ENCODE data around the gene SYK. TPM values are rescaled to one million over a fixed set of nuclear protein-coding genes. Genes with fewer than 3 reads are reported as not detected.

SYK gene
- total RNA-seq, 6 experiments from 2014 or later, result 3.0 to 10.9 (median 3.7) TPM

DNA sequence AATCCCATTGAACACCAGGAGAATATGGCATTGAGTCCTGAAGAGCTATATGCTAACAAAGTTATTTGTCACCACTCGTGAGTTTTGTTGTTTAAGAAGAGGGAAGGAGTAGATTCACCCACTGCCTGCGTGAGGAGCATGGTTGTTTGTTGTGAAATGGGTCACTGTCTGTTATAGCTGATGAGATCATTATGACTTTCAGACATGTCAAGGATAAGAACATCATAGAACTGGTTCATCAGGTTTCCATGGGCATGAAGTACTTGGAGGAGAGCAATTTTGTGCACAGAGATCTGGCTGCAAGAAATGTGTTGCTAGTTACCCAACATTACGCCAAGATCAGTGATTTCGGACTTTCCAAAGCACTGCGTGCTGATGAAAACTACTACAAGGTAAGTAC is 76.9 kb downstream of the SYK start:
- TF ChIP-seq, protein P1, sequence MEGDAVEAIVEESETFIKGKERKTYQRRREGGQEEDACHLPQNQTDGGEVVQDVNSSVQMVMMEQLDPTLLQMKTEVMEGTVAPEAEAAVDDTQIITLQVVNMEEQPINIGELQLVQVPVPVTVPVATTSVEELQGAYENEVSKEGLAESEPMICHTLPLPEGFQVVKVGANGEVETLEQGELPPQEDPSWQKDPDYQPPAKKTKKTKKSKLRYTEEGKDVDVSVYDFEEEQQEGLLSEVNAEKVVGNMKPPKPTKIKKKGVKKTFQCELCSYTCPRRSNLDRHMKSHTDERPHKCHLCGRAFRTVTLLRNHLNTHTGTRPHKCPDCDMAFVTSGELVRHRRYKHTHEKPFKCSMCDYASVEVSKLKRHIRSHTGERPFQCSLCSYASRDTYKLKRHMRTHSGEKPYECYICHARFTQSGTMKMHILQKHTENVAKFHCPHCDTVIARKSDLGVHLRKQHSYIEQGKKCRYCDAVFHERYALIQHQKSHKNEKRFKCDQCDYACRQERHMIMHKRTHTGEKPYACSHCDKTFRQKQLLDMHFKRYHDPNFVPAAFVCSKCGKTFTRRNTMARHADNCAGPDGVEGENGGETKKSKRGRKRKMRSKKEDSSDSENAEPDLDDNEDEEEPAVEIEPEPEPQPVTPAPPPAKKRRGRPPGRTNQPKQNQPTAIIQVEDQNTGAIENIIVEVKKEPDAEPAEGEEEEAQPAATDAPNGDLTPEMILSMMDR (IDR thresholded peaks at IDR 0.05), result no peak
- no peak for TF ChIP-seq POLR2A (IDR thresholded peaks at IDR 0.05)
- H3K9me3 ChIP-seq, result no peaks in the 10 kb centered on the region
- no peaks in the 10 kb centered on the region for H3K36me3 ChIP-seq
- H3K4me3 ChIP-seq, result no peak overlapping the region
- H3K4me1 ChIP-seq, result no peaks in the 10 kb centered on the region
- intact Hi-C loops (cut with DNase I), result no loop called here
- H3K27ac ChIP-seq, result no peak overlapping the region
- H3K27me3 ChIP-seq, result no peaks in the 10 kb centered on the region
- WGBS (ENCODE audit: insufficient coverage, low coverage, low lambda C conversion rate, missing lambda C conversion rate), result 56% methylated on average over 5 of the region's 5 CpGs
- DNase-seq (no peak), ATAC-seq (no peak)

DNA sequence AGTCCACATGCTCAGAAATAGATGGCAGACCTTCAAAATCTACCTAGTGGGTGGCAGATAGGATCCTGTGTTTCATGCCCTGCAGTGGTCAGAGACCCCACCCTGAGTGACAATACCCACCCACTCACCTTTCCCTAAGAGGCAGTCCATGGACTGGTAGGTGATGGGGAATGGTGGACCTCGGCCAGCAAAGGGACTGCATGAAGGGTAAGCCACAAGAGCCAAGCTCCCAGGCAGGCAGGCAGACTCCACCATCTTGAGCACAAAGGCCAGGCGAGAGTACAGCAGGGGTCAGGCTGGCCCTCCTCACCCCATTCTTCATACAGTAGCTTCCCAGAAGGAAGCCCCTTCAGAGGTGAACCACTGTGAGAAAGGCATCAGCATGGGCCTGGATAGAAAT is 78.4 kb downstream of the SYK start:
- intact Hi-C loops (cut with DNase I), result no loop called here
- TF ChIP-seq, protein P1 (IDR thresholded peaks at IDR 0.05), result no peak
- no peak for TF ChIP-seq POLR2A (IDR thresholded peaks at IDR 0.05)
- no peak for DNase-seq
- no peaks in the 10 kb centered on the region for H3K4me1 ChIP-seq
- WGBS (ENCODE audit: insufficient coverage, low coverage, low lambda C conversion rate, missing lambda C conversion rate), result no CpG with 5 or more reads among the region's 2 CpGs
- no peak overlapping the region for H3K4me3 ChIP-seq
- H3K27me3 ChIP-seq, result no peaks in the 10 kb centered on the region
- H3K9me3 ChIP-seq, result no peaks in the 10 kb centered on the region
- ATAC-seq, result no peak
- no peak overlapping the region for H3K27ac ChIP-seq
- H3K36me3 ChIP-seq, result no peaks in the 10 kb centered on the region

GRCh38 chr9:90880669-90881068 is 79.0 kb downstream of the SYK start:
- no peak overlapping the region for H3K27ac ChIP-seq
- TF ChIP-seq POLR2A (IDR thresholded peaks at IDR 0.05), result no peak
- WGBS (ENCODE audit: insufficient coverage, low coverage, low lambda C conversion rate, missing lambda C conversion rate), result no CpG with 5 or more reads among the region's 6 CpGs

DNA sequence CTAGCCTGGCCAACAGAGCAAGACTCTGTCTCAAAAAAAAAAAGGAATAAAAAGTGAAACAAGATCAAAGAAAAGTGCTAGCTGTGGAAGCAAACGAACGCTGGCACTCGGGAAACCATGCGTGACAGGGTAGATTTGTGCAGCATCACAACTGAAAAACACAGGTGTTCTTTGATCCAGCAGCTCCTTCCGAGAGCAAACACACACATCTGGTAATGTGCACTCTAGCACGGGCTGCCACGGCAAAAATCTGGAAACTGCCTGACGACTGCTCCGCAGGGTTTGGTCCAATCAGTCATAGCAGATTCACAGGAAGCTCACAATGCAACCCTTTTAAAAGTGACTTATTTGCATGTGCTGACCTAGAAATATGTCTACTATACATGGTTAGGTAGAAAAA is 80.0 kb downstream of the SYK start:
- Histone ChIP-seq H3K36me3 (no peaks in the 10 kb centered on the region), H3K9me3 (no peaks in the 10 kb centered on the region), H3K4me3 (no peak overlapping the region), H3K27ac (no peak overlapping the region), H3K4me1 (no peaks in the 10 kb centered on the region), H3K27me3 (no peaks in the 10 kb centered on the region)
- WGBS (ENCODE audit: insufficient coverage, low coverage, low lambda C conversion rate, missing lambda C conversion rate), result 67% methylated on average over 5 of the region's 9 CpGs
- DNase-seq, result no peak
- no peak for TF ChIP-seq POLR2A (IDR thresholded peaks at IDR 0.05)
- TF ChIP-seq, protein P1 (IDR thresholded peaks at IDR 0.05), result no peak
- ATAC-seq, result no peak
- intact Hi-C loops (cut with DNase I), result no loop called here

More at GRCh38 chr9:90880669-90881068, 79.0 kb downstream of the SYK start:
- DNase-seq, result no peak
- H3K27me3 ChIP-seq, result no peaks in the 10 kb centered on the region
- no peaks in the 10 kb centered on the region for H3K36me3 ChIP-seq
- H3K4me1 ChIP-seq, result no peaks in the 10 kb centered on the region
- no peak overlapping the region for H3K4me3 ChIP-seq
- peak in 1 of 4 donors; percentile 29 for ATAC-seq
- H3K9me3 ChIP-seq, result no peaks in the 10 kb centered on the region
- intact Hi-C loops (cut with DNase I), result no loop called here

DNA sequence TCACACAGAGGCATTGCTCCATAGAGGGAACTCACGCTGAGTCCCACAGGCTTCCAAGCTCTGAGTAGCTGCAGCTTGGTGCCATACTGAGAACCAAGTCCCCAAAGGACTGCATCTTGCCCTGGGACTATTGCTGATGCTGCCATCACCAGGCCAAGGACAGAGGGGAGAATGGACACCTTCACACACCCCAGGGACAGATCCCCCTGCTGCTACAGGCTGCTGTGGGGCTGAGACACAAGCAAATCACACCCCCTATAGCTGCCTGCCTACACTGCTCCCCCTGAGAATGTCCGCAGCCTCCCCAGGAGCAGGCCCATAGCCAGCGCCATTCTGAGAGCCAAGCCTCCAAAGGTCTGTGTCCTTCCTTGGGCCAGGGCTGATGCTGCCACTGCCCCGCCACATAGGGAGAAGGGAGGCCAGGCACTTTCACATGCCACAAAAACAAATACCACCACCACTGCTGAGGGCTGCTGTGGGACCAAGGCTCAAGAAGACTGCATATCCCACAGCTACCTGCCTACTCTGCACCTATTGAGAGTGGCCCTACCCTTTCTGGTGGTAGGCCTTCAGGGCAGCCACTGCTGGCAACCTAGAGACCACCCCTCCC is 81.5 kb downstream of the SYK start:
- H3K9me3 ChIP-seq, result no peaks in the 10 kb centered on the region
- H3K27me3 ChIP-seq, result no peaks in the 10 kb centered on the region
- intact Hi-C loops (cut with DNase I), result no loop called here
- ATAC-seq (peak in 1 of 4 donors; percentile 10), DNase-seq (no peak)
- no peaks in the 10 kb centered on the region for H3K4me1 ChIP-seq
- no peaks in the 10 kb centered on the region for H3K36me3 ChIP-seq
- no peak overlapping the region for H3K4me3 ChIP-seq
- WGBS (ENCODE audit: insufficient coverage, low coverage, low lambda C conversion rate, missing lambda C conversion rate), result no CpG with 5 or more reads among the region's 4 CpGs
- H3K27ac ChIP-seq, result no peak overlapping the region
- TF ChIP-seq, protein P1 (IDR thresholded peaks at IDR 0.05), result no peak
- no peak for TF ChIP-seq POLR2A (IDR thresholded peaks at IDR 0.05)
